GM23248 (cell line): ENCODE results near the gene GJD4. TPM values are rescaled to one million over a fixed set of nuclear protein-coding genes. Genes with fewer than 3 reads are reported as not detected.

Source experiments
- DNase-seq: peaks from one replicate; pipeline ENCODE4 v3.0.0-alpha.2; 2015
- H2AFZ ChIP-seq: fragments of 200-600 bp; sonication (generic); 2 replicates; pipeline ENCODE4 v1.6.1; 2016; ENCODE audit warnings: antibody characterized with exemption
- H3F3A ChIP-seq: fragments of 200-600 bp; sonication (generic); 2 replicates; pipeline ENCODE4 v1.6.1; 2016; ENCODE audit warnings: mild to moderate bottlenecking, antibody characterized with exemption, mixed run types; ENCODE audit not compliant: insufficient read depth
- H3K27ac ChIP-seq: fragments of 200-600 bp; sonication (generic); 2 replicates; pipeline ENCODE4 v1.5.1; 2016; ENCODE audit warnings: mild to moderate bottlenecking
- H3K27me3 ChIP-seq: fragments of 200-600 bp; sonication (generic); replicated peaks from 2 replicates; pipeline ENCODE4 v1.6.1; 2016; ENCODE audit warnings: mild to moderate bottlenecking; ENCODE audit not compliant: insufficient read depth
- H3K36me3 ChIP-seq: fragments of 200-600 bp; sonication (generic); 2 replicates; pipeline ENCODE4 v1.6.1; 2016; ENCODE audit warnings: low read depth, mild to moderate bottlenecking
- H3K4me1 ChIP-seq: fragments of 200-600 bp; sonication (generic); 2 replicates; pipeline ENCODE4 v1.6.1; 2016; ENCODE audit warnings: mild to moderate bottlenecking; ENCODE audit not compliant: insufficient read depth
- H3K4me2 ChIP-seq: fragments of 200-600 bp; sonication (generic); one replicate; pipeline ENCODE4 v1.6.1; 2016; ENCODE audit warnings: mild to moderate bottlenecking; ENCODE audit not compliant: unreplicated experiment
- H3K4me3 ChIP-seq: fragments of 200-600 bp; sonication (generic); 2 replicates; pipeline ENCODE4 v1.5.1; 2016; ENCODE audit warnings: mild to moderate bottlenecking
- H3K79me2 ChIP-seq: fragments of 200-600 bp; sonication (generic); 2 replicates; pipeline ENCODE4 v1.6.1; 2016; ENCODE audit warnings: mild to moderate bottlenecking; ENCODE audit not compliant: insufficient read depth
- H3K9ac ChIP-seq: fragments of 200-600 bp; sonication (generic); 2 replicates; pipeline ENCODE4 v1.6.1; 2016; ENCODE audit warnings: mild to moderate bottlenecking
- H3K9me2 ChIP-seq: fragments of 200-600 bp; sonication (generic); 2 replicates; pipeline ENCODE4 v1.6.1; 2016; ENCODE audit warnings: mixed run types, mild to moderate bottlenecking, moderate library complexity; ENCODE audit not compliant: insufficient read depth
- H3K9me3 ChIP-seq: fragments of 200-600 bp; sonication (generic); one replicate; pipeline ENCODE4 v1.6.1; 2017; ENCODE audit warnings: low read depth
- H4K20me1 ChIP-seq: fragments of 200-600 bp; sonication (generic); 2 replicates; pipeline ENCODE4 v1.6.0; 2016; ENCODE audit not compliant: insufficient read depth
- EZH2 ChIP-seq: fragments of 200-600 bp; sonication (generic); IDR thresholded peaks from 2 replicates; pipeline ENCODE4 v1.6.1; 2018; ENCODE audit warnings: antibody characterized with exemption, mild to moderate bottlenecking; ENCODE audit not compliant: insufficient read depth, poor library complexity, severe bottlenecking
- EZH2phosphoT487 ChIP-seq: fragments of 200-600 bp; sonication (generic); IDR thresholded peaks from 2 replicates; pipeline ENCODE4 v1.6.1; 2018; ENCODE audit warnings: antibody characterized with exemption, moderate library complexity, mild to moderate bottlenecking, low read depth; ENCODE audit not compliant: insufficient read depth
- WGBS, 2 experiments: methylation state at CpG; one replicate each; pipeline ENCODE4 v1.1.6; 2015 to 2017; ENCODE audit warnings: low lambda C conversion rate in 2 of 2, low coverage in 1 of 2; ENCODE audit errors: missing lambda C conversion rate in 2 of 2; 5-methylcytosine and 5-hydroxymethylcytosine counted together
- in situ Hi-C: fragments of 300-500 bp; cut with MboI; formaldehyde crosslinking; loops from 2 replicates; pipeline ENCODE4 v1.15.0; 2020
- polyA plus RNA-seq: library from polyadenylated mRNA; unstranded; fragments of >200 nt; fragmentation: Nextera tagmentation; extraction: Ambion mirVana; gene quantifications from 2 replicates; pipeline ENCODE4 v1.2.1, GENCODE V29; 2016
- total RNA-seq: library from RNA; depleted of rRNA; stranded (reverse); fragments of >200 nt; shearing (Covaris generic); gene quantifications from 2 replicates; pipeline ENCODE4 v1.2.3, GENCODE V29; 2014; rRNA removed

Gene GJD4
- total and polyA plus RNA-seq, 2 experiments from 2014 or later, result not detected

- Histone ChIP-seq H3K36me3 (no peaks in the 10 kb centered on the region), H3K4me3 (peak overlapping the region; percentile 78), H3K9me3 (no peaks in the 10 kb centered on the region), H3F3A (peaks cover 15% of the 10 kb centered on the region), H3K4me2 (peak overlapping the region; percentile 99), H3K4me1 (no peaks in the 10 kb centered on the region), H3K9ac (peak overlapping the region; percentile 70), H3K27ac (peak overlapping the region; percentile 35; the same call in 1 of the 2 replicates), H4K20me1 (no peaks in the 10 kb centered on the region), H2AFZ (peak overlapping the region; percentile 95), H3K27me3 (no peaks in the 10 kb centered on the region), H3K9me2 (no peaks in the 10 kb centered on the region), H3K79me2 (peaks cover 11% of the 10 kb centered on the region)
- no peak for TF ChIP-seq EZH2phosphoT487
- TF ChIP-seq EZH2, result no peak
- WGBS, 2 experiments, result 12 to 15% methylated on average over 13 of the region's 13 CpGs
- DNase-seq, result no peak
- in situ Hi-C loops, result loop anchor here (10.0 to 25.0 kb wide), 2 partner anchors 268 to 851 kb away; no protein-coding TSS in a partner anchor
Observed at GRCh38 chr10:35644050-35644950, 39.2 kb downstream of the GJD4 start.

- Histone ChIP-seq H3K79me2 (no peaks in the 10 kb centered on the region), H2AFZ (no peak overlapping the region), H3K4me1 (no peaks in the 10 kb centered on the region), H4K20me1 (no peaks in the 10 kb centered on the region), H3K27ac (no peak overlapping the region), H3K4me2 (no peak overlapping the region), H3F3A (no peaks in the 10 kb centered on the region), H3K4me3 (no peak overlapping the region), H3K9me3 (no peaks in the 10 kb centered on the region), H3K36me3 (no peaks in the 10 kb centered on the region), H3K9me2 (no peaks in the 10 kb centered on the region), H3K9ac (no peak overlapping the region), H3K27me3 (no peaks in the 10 kb centered on the region)
- WGBS, 2 experiments, result 57 to 60% methylated on average over 3 of the region's 3 CpGs
- in situ Hi-C loops, result no loop called here
- TF ChIP-seq EZH2phosphoT487 (no peak), EZH2 (no peak)
- DNase-seq, result no peak
Observed at GRCh38 chr10:35650894-35651293, 45.8 kb downstream of the GJD4 start.

- Histone ChIP-seq H3K9me3 (no peaks in the 10 kb centered on the region), H3K4me2 (no peak overlapping the region), H2AFZ (no peak overlapping the region), H3F3A (no peaks in the 10 kb centered on the region), H3K9me2 (no peaks in the 10 kb centered on the region), H3K9ac (no peak overlapping the region), H4K20me1 (no peaks in the 10 kb centered on the region), H3K79me2 (no peaks in the 10 kb centered on the region), H3K4me1 (no peaks in the 10 kb centered on the region), H3K27me3 (no peaks in the 10 kb centered on the region), H3K27ac (no peak overlapping the region), H3K36me3 (no peaks in the 10 kb centered on the region), H3K4me3 (no peak overlapping the region)
- in situ Hi-C loops, result no loop called here
- TF ChIP-seq EZH2phosphoT487 (no peak), EZH2 (no peak)
- DNase-seq, result no peak
- 67 to 75% methylated on average over 2 of the region's 2 CpGs for WGBS, 2 experiments
Observed at GRCh38 chr10:35652824-35653223, 47.7 kb downstream of the GJD4 start.

- no peak overlapping the region for H3K9ac ChIP-seq
- H3K27ac ChIP-seq, result no peak overlapping the region
- no peaks in the 10 kb centered on the region for H3K36me3 ChIP-seq
- TF ChIP-seq EZH2 (no peak), EZH2phosphoT487 (no peak)
- H3K9me2 ChIP-seq, result no peaks in the 10 kb centered on the region
- H3K79me2 ChIP-seq, result no peaks in the 10 kb centered on the region
- no peak for DNase-seq
- in situ Hi-C loops, result no loop called here
- H3K4me2 ChIP-seq, result no peak overlapping the region
- no peaks in the 10 kb centered on the region for H3F3A ChIP-seq
- H3K4me3 ChIP-seq, result no peak overlapping the region
- H3K9me3 ChIP-seq, result no peaks in the 10 kb centered on the region
- 71 to 75% methylated on average over 5 of the region's 5 CpGs for WGBS, 2 experiments
- no peaks in the 10 kb centered on the region for H4K20me1 ChIP-seq
- no peak overlapping the region for H2AFZ ChIP-seq
- no peaks in the 10 kb centered on the region for H3K27me3 ChIP-seq
- no peaks in the 10 kb centered on the region for H3K4me1 ChIP-seq
Observed at GRCh38 chr10:35657621-35658020, 52.5 kb downstream of the GJD4 start.

Other genes with a start within 250 kb of the GJD4 start
- gene FZD8, start 37.0 kb downstream of the GJD4 start, total RNA-seq, result 22.3 and 25.5 TPM in 2 replicates
- 0.39 and 0.63 TPM in 2 replicates for gene FZD8, start 37.0 kb downstream of the GJD4 start, polyA plus RNA-seq